HEK293T (cell line): Measurements from ENCODE around the gene RANBP3.

Source experiments
- BHLHE40 ChIP-seq: fragments of 450-650 bp; IDR thresholded peaks from 2 replicates; pipeline ENCODE4 v1.6.1; 2016; ENCODE audit warnings: mild to moderate bottlenecking, moderate library complexity, borderline replicate concordance
- CTBP1 ChIP-seq: fragments of 450-650 bp; IDR thresholded peaks from 2 replicates; pipeline ENCODE4 v1.6.1; 2016; ENCODE audit warnings: borderline replicate concordance
- ELF4 ChIP-seq: fragments of 450-650 bp; IDR thresholded peaks from 2 replicates; pipeline ENCODE4 v1.6.1; 2017; ENCODE audit warnings: antibody characterized with exemption
- FOXA1 ChIP-seq: fragments of 450-650 bp; IDR thresholded peaks from 2 replicates; pipeline ENCODE4 v1.6.1; 2016; ENCODE audit warnings: mild to moderate bottlenecking
- FOXK2 ChIP-seq: fragments of 450-650 bp; IDR thresholded peaks from 2 replicates; pipeline ENCODE4 v1.6.1; 2016; ENCODE audit warnings: mild to moderate bottlenecking
- FOXM1 ChIP-seq: fragments of 450-650 bp; IDR thresholded peaks from 2 replicates; pipeline ENCODE4 v1.6.1; 2017; ENCODE audit warnings: mild to moderate bottlenecking, borderline replicate concordance
- HDGF ChIP-seq: fragments of 450-650 bp; IDR thresholded peaks from 2 replicates; pipeline ENCODE4 v1.6.1; 2017; ENCODE audit warnings: antibody characterized with exemption, borderline replicate concordance
- L3MBTL2 ChIP-seq: fragments of 450-650 bp; conservative IDR thresholded peaks from 2 replicates; pipeline ENCODE4 v1.6.1; 2016; ENCODE audit warnings: mild to moderate bottlenecking
- NFRKB ChIP-seq: fragments of 450-650 bp; IDR thresholded peaks from 2 replicates; pipeline ENCODE4 v1.6.1; 2016; ENCODE audit warnings: mild to moderate bottlenecking, moderate library complexity
- SP1 ChIP-seq: fragments of 450-650 bp; IDR thresholded peaks from 2 replicates; pipeline ENCODE4 v1.6.1; 2017
- SUZ12 ChIP-seq: fragments of 450-650 bp; IDR thresholded peaks from 2 replicates; pipeline ENCODE4 v1.6.1; 2016; ENCODE audit warnings: mild to moderate bottlenecking
- TARDBP ChIP-seq: fragments of 450-650 bp; IDR thresholded peaks from 2 replicates; pipeline ENCODE4 v1.6.1; 2016
- ZNF384 ChIP-seq: fragments of 450-650 bp; IDR thresholded peaks from 2 replicates; pipeline ENCODE4 v1.6.1; 2016

DNA sequence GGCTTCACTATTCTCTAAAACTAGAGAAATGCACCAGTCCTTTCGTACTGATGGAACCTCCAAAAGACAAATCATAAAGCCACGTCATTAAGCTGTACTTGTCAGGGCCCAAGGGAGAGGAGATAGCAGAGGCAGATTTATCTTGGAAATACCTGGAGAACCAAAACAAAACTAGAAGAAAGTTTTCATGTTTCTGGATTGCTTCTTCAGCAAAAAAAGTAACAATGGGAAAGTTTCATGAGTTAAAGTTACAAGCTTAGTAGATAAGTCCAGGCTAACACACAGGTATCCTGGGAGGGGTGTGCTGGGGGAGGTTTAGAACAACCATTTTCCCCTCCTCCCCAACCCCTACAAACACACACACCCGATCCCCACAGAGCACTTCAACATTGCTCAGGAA, 21.6 kb downstream of the RANBP3 start:
- TF ChIP-seq HDGF (no peak), NFRKB (no peak), BHLHE40 (no peak), SUZ12 (no peak), FOXM1 (no peak), ELF4 (no peak), SP1 (no peak), FOXK2 (no peak), TARDBP (no peak), ZNF384 (no peak), CTBP1 (no peak), L3MBTL2 (no peak), FOXA1 (no peak)
